Smooth muscle cell (in vitro differentiated cells): ENCODE measurements around the gene GNAZ. TPM values are rescaled to one million over a fixed set of nuclear protein-coding genes. Genes with fewer than 3 reads are reported as not detected.

Source experiments
- DNase-seq: peaks from one replicate; lab custom pipeline; 2025; ENCODE audit not compliant: unreplicated experiment; lab: John Stamatoyannopoulos, UW
- H2AFZ ChIP-seq: fragments of 200-600 bp; sonication (generic); 2 replicates; pipeline ENCODE4 v1.6.0; 2016; ENCODE audit warnings: antibody characterized with exemption, low read depth, mild to moderate bottlenecking
- H3F3A ChIP-seq: fragments of 200-600 bp; sonication (generic); 2 replicates; pipeline ENCODE4 v1.6.0; 2017; ENCODE audit warnings: antibody characterized with exemption, low read depth
- H3K27ac ChIP-seq: fragments of 200-600 bp; sonication (generic); 2 replicates; pipeline ENCODE4 v1.5.1; 2016; ENCODE audit warnings: low read depth, mild to moderate bottlenecking
- H3K27me3 ChIP-seq: fragments of 200-600 bp; sonication (generic); 2 replicates; pipeline ENCODE4 v1.6.1; 2016; ENCODE audit warnings: low read depth, mild to moderate bottlenecking
- H3K36me3 ChIP-seq: fragments of 200-600 bp; sonication (generic); 2 replicates; pipeline ENCODE4 v1.5.1; 2016; ENCODE audit warnings: low read depth
- H3K4me1 ChIP-seq: fragments of 200-600 bp; sonication (generic); 2 replicates; pipeline ENCODE4 v1.5.1; 2016; ENCODE audit warnings: low read depth
- H3K4me2 ChIP-seq: fragments of 200-600 bp; sonication (generic); 2 replicates; pipeline ENCODE4 v1.6.0; 2016; ENCODE audit warnings: mild to moderate bottlenecking
- H3K4me3 ChIP-seq: fragments of 200-600 bp; sonication (generic); 2 replicates; pipeline ENCODE4 v1.5.1; 2016; ENCODE audit warnings: mild to moderate bottlenecking
- H3K79me2 ChIP-seq: fragments of 200-600 bp; sonication (generic); 2 replicates; pipeline ENCODE4 v1.6.0; 2016; ENCODE audit warnings: low read depth, mild to moderate bottlenecking
- H3K9ac ChIP-seq: fragments of 200-600 bp; sonication (generic); 2 replicates; pipeline ENCODE4 v1.6.0; 2016; ENCODE audit warnings: low read depth
- H3K9me3 ChIP-seq: fragments of 200-600 bp; sonication (generic); replicated peaks from 2 replicates; pipeline ENCODE4 v1.5.1; 2016; ENCODE audit warnings: low read depth
- H4K20me1 ChIP-seq: fragments of 200-600 bp; sonication (generic); 2 replicates; pipeline ENCODE4 v1.6.0; 2016; ENCODE audit warnings: low read depth
- CTCF ChIP-seq: fragments of 200-600 bp; sonication (generic); IDR thresholded peaks from 2 replicates; pipeline ENCODE4 v1.5.1; 2017; ENCODE audit warnings: borderline replicate concordance, mild to moderate bottlenecking, antibody characterized with exemption; ENCODE audit not compliant: insufficient read depth, poor library complexity, severe bottlenecking
- WGBS: methylation state at CpG from one replicate; pipeline ENCODE4 v1.1.7; 2016; ENCODE audit warnings: low lambda C conversion rate; 5-methylcytosine and 5-hydroxymethylcytosine counted together
- polyA plus RNA-seq: library from polyadenylated mRNA; unstranded; fragments of >200 nt; fragmentation: Nextera tagmentation; extraction: Ambion mirVana; gene quantifications from 2 replicates; pipeline ENCODE4 v1.2.1, GENCODE V29; 2016
- total RNA-seq: library from RNA; depleted of rRNA; stranded (reverse); fragments of >200 nt; gene quantifications from 2 replicates; pipeline ENCODE4 v1.2.3, GENCODE V29; 2014

Gene GNAZ
- total and polyA plus RNA-seq, 2 experiments from 2014 or later: 0.50 to 1.2 TPM

- Histone ChIP-seq H3K4me1 (no peaks in the 10 kb centered on the region), H3K9ac (no peak overlapping the region), H2AFZ (no peak overlapping the region), H3K36me3 (no peaks in the 10 kb centered on the region), H3F3A (no peaks in the 10 kb centered on the region), H3K9me3 (no peaks in the 10 kb centered on the region), H3K27ac (no peak overlapping the region), H3K4me3 (no peak overlapping the region), H4K20me1 (no peaks in the 10 kb centered on the region), H3K4me2 (no peak overlapping the region), H3K79me2 (no peaks in the 10 kb centered on the region), H3K27me3 (no peaks in the 10 kb centered on the region)
- no peak for DNase-seq
- WGBS: 83% methylated on average over 9 of the region's 9 CpGs
- no peak for TF ChIP-seq CTCF
These were observed 53.5 kb downstream of the GNAZ start for GRCh38 chr22:23123804-23124254.

GRCh38 chr22:23124611-23125511 is 54.5 kb downstream of the GNAZ start:
- Histone ChIP-seq H2AFZ (no peak overlapping the region), H3K36me3 (no peaks in the 10 kb centered on the region), H3K9me3 (no peaks in the 10 kb centered on the region), H3K79me2 (no peaks in the 10 kb centered on the region), H4K20me1 (no peaks in the 10 kb centered on the region), H3K27ac (no peak overlapping the region), H3K4me3 (no peak overlapping the region), H3K27me3 (no peaks in the 10 kb centered on the region), H3K4me1 (no peaks in the 10 kb centered on the region), H3K4me2 (no peak overlapping the region), H3K9ac (no peak overlapping the region), H3F3A (no peaks in the 10 kb centered on the region)
- no peak for DNase-seq
- TF ChIP-seq CTCF: no peak
- WGBS: 82% methylated on average over 18 of the region's 19 CpGs

GRCh38 chr22:23125512-23126103 is 55.3 kb downstream of the GNAZ start:
- Histone ChIP-seq H3K4me2 (no peak overlapping the region), H4K20me1 (no peaks in the 10 kb centered on the region), H3K9ac (no peak overlapping the region), H3K9me3 (no peaks in the 10 kb centered on the region), H3K4me1 (no peaks in the 10 kb centered on the region), H3K4me3 (no peak overlapping the region), H3K36me3 (no peaks in the 10 kb centered on the region), H3K27ac (no peak overlapping the region), H3K27me3 (peaks cover 2% of the 10 kb centered on the region), H3K79me2 (no peaks in the 10 kb centered on the region), H2AFZ (no peak overlapping the region), H3F3A (no peaks in the 10 kb centered on the region)
- no peak for DNase-seq
- WGBS: 86% methylated on average over 18 of the region's 18 CpGs
- TF ChIP-seq CTCF: no peak
